Measurements from ENCODE around the gene LRRC27.

DNA sequence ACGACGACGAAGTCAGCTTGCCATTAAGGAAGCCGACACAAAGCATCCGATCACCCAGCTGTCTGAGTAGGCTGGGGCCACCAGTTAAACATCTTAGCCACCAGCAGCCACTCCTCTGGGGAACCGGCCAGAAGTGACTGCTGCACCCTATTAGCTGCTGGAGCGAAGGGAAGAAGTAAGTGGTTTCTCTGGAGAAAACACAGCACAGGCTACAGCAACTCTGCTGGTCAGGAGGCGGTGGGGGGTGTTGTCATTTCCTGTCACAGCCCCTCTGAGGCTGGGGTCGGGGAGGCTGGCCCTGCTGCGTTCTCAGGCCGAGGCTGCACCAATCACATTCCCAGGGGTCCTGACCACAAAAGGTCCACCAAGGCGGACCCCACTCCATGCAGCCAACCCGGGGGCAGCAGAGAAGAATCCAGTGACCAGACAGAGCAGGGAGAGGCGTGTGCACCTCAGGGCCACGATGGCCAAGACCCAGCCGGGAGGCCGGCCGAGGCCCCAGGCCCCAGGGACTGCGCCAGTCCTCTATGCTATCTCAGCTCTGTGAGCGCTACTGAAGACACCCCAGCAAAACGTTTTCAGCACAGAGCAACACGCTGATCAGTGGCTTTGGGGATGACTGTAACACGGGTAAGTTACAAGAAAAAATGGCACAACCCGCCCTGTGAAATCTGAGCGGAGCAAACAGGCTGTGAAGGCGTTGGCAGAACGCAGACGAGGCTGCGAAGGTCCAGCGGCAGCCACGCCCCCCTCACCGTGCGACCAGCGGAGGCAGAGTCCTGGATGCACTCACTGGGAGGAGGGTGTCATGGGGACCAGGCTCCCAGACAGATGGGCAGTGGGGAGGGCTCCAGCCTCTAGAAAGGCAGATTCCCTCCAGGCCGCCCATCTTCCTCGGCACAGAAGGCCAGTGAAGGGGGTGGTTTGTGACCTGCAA is 49.1 kb upstream of the LRRC27 start:
- no peak for TF ChIP-seq POLR2A (IDR thresholded peaks at IDR 0.05; ENCODE audit: low read length)
- TF ChIP-seq GATA1 (IDR thresholded peaks at IDR 0.05; ENCODE audit: low read depth, low read length): no peak

All from erythroblast (primary cell).